Neural crest cell (in vitro differentiated cells): ENCODE results near the gene TSPEAR. TPM values are rescaled to one million over a fixed set of nuclear protein-coding genes. Genes with fewer than 3 reads are reported as not detected.

Experiments
- DNase-seq: peaks from one replicate; pipeline ENCODE4 v3.0.0; 2021; ENCODE audit warnings: low read depth, mixed read lengths, low spot score
- H3K27ac Mint-ChIP-seq: one replicate; pipeline ENCODE4 v1.8.0; 2021; ENCODE audit warnings: mild to moderate bottlenecking, mixed read lengths; ENCODE audit not compliant: unreplicated experiment
- H3K27me3 Mint-ChIP-seq: 2 replicates; pipeline ENCODE4 v1.8.0; 2021; ENCODE audit warnings: low read depth, mild to moderate bottlenecking, mixed read lengths
- H3K36me3 Mint-ChIP-seq: 2 replicates; pipeline ENCODE4 v1.8.0; 2021; ENCODE audit warnings: low read depth, mild to moderate bottlenecking, mixed read lengths
- H3K4me1 Mint-ChIP-seq: 2 replicates; pipeline ENCODE4 v1.8.0; 2021; ENCODE audit warnings: mixed read lengths
- H3K4me3 Mint-ChIP-seq: one replicate; pipeline ENCODE4 v1.8.0; 2021; ENCODE audit warnings: mild to moderate bottlenecking, mixed read lengths
- H3K9me3 Mint-ChIP-seq: 2 replicates; pipeline ENCODE4 v1.8.0; 2021; ENCODE audit warnings: mixed read lengths
- CTCF ChIP-seq: fragments of 200-600 bp; sonication (generic); conservative IDR thresholded peaks from 2 replicates; pipeline ENCODE4 v1.5.0; 2021; ENCODE audit warnings: antibody characterized with exemption, mild to moderate bottlenecking
- total RNA-seq: library from RNA; stranded (reverse); gene quantifications from 2 replicates; pipeline ENCODE4 v1.2.1, GENCODE V29; 2021

The TSPEAR gene
- total RNA-seq, 1 donor from 2014 or later = not detected

- no peak within 1 kb of the TSS for H3K27ac Mint-ChIP-seq
- peaks cover 10% of the 10 kb centered on the region for H3K36me3 Mint-ChIP-seq
- no peaks in the 10 kb centered on the region for H3K4me1 Mint-ChIP-seq
- DNase-seq = no peak
- peaks cover 37% of the 10 kb centered on the region for H3K9me3 Mint-ChIP-seq
- peaks cover 4% of the 10 kb centered on the region for H3K27me3 Mint-ChIP-seq
- no peak for TF ChIP-seq CTCF
- no peak within 1 kb of the TSS for H3K4me3 Mint-ChIP-seq
These were observed 84.7 kb downstream of the TSPEAR start, which contains the start of gene KRTAP10-9 for GRCh38 chr21:44626673-44627143. TSS of gene KRTAP10-9 (plus strand) at chr21:44627093. CDS start at chr21:44627172, 79 bp downstream.

GRCh38 chr21:44626262-44626661, 85.1 kb downstream of the TSPEAR start:
- Mint-ChIP-seq H3K9me3 (peaks cover 36% of the 10 kb centered on the region), H3K4me3 (no peak overlapping the region), H3K27me3 (peaks cover 4% of the 10 kb centered on the region), H3K36me3 (peaks cover 8% of the 10 kb centered on the region), H3K4me1 (no peaks in the 10 kb centered on the region), H3K27ac (no peak overlapping the region)
- DNase-seq = no peak
- TF ChIP-seq CTCF = no peak

DNA sequence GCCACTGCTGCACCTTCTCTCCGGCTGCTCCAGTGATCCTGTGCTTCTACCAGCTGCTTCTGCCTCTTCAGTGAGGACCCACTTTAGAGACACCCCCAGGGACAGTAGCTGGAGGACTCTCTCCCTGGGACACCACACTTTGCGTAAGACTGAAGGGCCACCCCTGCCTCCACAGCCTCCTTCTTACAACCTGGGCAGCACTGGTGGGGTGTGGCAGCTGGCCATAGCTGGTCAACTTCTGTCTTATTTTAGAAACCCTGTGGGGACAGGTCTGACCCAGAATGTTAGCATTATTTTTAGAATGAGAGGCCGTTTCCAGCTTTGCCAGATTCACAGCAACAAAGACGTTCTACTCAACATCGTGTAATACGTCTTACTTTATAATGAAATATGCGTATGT, 85.6 kb downstream of the TSPEAR start:
- DNase-seq = no peak
- H3K4me1 Mint-ChIP-seq = no peaks in the 10 kb centered on the region
- H3K4me3 Mint-ChIP-seq = no peak overlapping the region
- TF ChIP-seq CTCF = no peak
- H3K27me3 Mint-ChIP-seq = peaks cover 5% of the 10 kb centered on the region
- H3K9me3 Mint-ChIP-seq = peaks cover 32% of the 10 kb centered on the region
- peaks cover 5% of the 10 kb centered on the region for H3K36me3 Mint-ChIP-seq
- H3K27ac Mint-ChIP-seq = no peak overlapping the region

GRCh38 chr21:44623575-44623974, 87.8 kb downstream of the TSPEAR start:
- no peak overlapping the region for H3K27ac Mint-ChIP-seq
- peaks cover 8% of the 10 kb centered on the region for H3K27me3 Mint-ChIP-seq
- no peak for DNase-seq
- peaks cover 12% of the 10 kb centered on the region for H3K36me3 Mint-ChIP-seq
- H3K9me3 Mint-ChIP-seq = peaks cover 32% of the 10 kb centered on the region
- TF ChIP-seq CTCF = no peak
- no peaks in the 10 kb centered on the region for H3K4me1 Mint-ChIP-seq
- no peak overlapping the region for H3K4me3 Mint-ChIP-seq

DNA sequence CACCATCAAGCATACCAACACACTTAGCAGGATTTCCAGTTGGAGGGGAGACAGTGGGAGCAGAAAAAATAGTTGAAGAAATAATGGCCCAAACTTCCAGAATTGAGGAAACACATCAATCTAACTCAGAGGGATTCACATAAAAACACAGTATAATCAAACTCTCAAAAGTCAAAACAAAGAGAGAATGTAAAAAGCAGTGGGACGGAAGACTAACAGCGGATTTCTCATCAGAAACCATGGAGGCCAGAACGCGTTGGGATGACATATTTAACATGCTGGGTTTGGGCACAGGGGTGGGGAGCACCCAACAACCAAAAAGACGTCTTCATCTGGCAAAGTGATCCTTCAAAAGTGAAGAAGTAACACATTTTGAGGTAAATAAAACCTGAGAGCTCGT, 91.5 kb downstream of the TSPEAR start:
- H3K4me1 Mint-ChIP-seq = no peaks in the 10 kb centered on the region
- peaks cover 12% of the 10 kb centered on the region for H3K36me3 Mint-ChIP-seq
- H3K27ac Mint-ChIP-seq = no peak overlapping the region
- peaks cover 30% of the 10 kb centered on the region for H3K9me3 Mint-ChIP-seq
- no peak for DNase-seq
- no peak for TF ChIP-seq CTCF
- peaks cover 8% of the 10 kb centered on the region for H3K27me3 Mint-ChIP-seq
- H3K4me3 Mint-ChIP-seq = no peak overlapping the region
